NCI-H1092 (cell line): ENCODE data around the gene PRAMEF1.
"Not testable (repeated sequence)": the region's sequence is repeated elsewhere in the genome, so short reads cannot be mapped to it uniquely, and the experiment has no call there.

Source experiments
- DNase-seq: peaks from one replicate; lab custom pipeline; 2025; lab: John Stamatoyannopoulos, UW

The PRAMEF1 gene

GRCh38 chr1:12775443-12775842 lies 15.8 kb upstream of the PRAMEF1 start:
- no peak for DNase-seq

- no peak for DNase-seq
Measured at GRCh38 chr1:12776801-12777557, 14.2 kb upstream of the PRAMEF1 start.

DNA sequence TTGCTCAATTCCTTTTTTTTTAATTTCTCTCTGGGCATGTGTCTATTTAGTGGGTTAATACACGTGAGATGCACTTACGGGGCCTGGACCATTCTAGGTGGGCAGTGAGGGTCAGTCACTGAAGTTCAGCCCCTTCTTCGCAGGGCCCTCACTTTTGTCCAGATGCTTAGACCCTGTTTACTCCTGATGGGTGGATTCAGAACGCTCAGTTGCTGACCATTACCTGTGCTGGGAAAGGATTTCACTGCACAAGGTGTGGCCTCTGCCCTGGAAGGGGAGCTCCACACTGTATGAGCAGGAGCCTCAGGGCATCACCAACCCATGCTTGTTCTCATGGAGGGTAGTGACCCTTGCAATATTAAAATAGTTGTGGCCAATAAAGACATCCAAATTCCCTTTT lies 13.1 kb upstream of the PRAMEF1 start:
- DNase-seq: no peak

GRCh38 chr1:12778907-12779306 lies 12.3 kb upstream of the PRAMEF1 start:
- no peak for DNase-seq

GRCh38 chr1:12781488-12781887 lies 9.7 kb upstream of the PRAMEF1 start:
- DNase-seq: peak; percentile 18

DNA sequence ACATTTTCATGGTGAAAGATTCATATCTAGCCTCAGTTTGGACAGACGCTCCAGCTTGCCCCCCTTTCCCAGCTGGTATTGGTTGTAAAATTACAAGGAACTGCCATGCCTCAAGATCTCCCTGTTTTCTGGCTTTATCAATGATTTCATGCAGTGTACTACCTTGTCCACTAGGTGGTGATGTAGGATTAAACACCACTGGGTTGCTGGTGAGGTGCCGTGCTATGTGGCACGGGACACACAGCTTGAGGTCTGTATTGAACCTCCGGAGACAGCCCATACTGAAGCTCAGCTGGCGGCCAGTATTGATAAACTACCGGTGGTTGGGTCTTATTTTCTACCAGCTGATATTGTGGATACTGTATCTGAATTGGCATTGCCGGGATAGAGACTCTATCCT lies 7.4 kb upstream of the PRAMEF1 start:
- not testable (repeated sequence) for DNase-seq

DNA sequence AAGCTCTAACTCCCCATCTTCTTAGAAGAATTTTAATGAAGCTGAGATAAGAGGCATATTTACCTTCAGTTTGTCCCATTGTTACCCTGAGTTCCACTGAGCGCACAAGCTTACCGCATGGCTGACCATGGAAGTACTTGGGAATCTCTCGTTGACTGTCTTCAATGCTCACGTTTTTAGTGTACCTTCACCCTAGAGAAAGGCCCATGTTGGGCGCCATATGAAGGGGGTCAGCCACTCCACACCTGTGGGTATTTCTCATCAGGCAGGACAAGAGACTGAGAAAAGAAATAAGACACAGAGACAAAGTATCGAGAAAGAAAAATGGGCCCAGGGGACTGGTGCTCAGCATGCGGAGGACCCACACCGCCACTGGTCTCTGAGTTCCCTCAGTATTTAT lies 6.5 kb upstream of the PRAMEF1 start:
- DNase-seq: not testable (repeated sequence)

DNA sequence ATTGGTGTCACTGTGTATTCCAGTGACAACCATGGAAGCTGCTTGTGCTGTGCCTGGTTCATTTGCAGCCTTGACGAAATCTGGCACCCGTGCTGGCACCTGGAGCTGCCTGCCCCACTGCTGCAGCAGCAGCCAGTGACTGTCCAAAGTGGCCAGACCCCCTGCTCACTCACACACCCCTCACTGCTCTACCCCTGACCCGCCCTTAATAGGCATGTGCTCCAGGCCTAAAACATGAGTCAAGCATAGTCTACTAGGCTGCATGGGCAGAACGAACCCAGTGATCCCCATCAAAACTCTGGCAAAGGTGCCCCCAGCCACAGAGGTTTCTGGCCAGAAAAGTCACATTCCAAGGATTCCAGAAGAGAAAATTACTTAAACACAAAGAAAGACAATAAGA lies 7.7 kb downstream of the PRAMEF1 start:
- no peak for DNase-seq

- DNase-seq: no peak
Measured at GRCh38 chr1:12799730-12800129, 8.5 kb downstream of the PRAMEF1 start.

GRCh38 chr1:12809933-12810332 lies 18.7 kb downstream of the PRAMEF1 start:
- DNase-seq: no peak

DNA sequence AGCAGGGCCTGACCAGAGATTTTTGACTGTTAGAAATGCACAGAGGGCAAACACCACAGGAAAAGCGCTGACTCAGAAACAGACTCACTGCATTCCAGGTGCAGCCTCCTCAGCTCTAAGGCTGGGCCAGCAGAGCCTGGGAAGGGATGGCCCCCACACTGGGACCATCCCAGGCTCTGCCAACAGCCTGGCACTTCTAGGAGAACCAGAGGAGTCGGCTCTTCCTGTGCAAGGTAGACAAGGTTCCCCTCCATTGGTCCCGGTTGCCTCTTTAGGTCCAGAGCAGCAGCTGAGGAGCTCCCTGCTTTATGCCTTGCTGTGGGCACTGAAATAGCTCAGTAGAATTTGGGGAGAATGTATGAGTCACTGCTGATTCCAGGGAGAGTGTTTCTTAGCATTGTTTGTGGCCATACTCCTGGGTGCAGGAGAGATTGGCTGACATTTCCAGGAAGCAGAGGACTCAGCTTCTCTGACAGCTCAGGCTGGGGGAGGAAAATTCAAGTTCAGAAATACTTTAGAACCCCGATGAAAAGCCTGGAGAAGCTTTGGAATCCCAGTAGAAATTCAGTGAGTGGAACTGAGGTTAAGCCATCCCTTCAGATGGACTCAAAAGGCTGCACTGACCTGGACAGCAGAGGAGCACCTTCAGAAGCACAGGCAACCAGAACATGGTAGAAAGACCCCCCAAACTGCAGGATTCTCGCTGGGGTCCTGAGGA lies 19.7 kb downstream of the PRAMEF1 start:
- no peak for DNase-seq

- DNase-seq: no peak
Measured at GRCh38 chr1:12811409-12811784, 20.2 kb downstream of the PRAMEF1 start.

DNA sequence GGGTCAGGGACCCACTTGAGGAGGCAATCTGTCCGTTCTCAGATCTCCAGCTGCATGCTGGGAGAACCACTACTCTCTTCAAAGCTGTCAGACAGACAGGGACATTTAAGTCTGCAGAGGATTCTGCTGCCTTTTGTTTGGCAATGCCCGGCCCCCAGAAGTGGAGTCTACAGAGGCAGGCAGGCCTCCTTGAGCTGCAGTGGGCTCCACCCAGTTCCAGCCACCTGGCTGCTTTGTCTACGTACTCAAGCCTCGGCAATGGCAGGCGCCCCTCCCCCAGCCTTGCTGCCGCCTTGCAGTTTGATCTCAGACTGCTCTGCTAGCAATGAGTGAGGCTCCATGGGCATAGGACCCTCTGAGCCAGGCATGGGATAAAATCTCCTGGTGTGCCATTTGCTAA lies 27.9 kb downstream of the PRAMEF1 start:
- not testable (repeated sequence) for DNase-seq

DNA sequence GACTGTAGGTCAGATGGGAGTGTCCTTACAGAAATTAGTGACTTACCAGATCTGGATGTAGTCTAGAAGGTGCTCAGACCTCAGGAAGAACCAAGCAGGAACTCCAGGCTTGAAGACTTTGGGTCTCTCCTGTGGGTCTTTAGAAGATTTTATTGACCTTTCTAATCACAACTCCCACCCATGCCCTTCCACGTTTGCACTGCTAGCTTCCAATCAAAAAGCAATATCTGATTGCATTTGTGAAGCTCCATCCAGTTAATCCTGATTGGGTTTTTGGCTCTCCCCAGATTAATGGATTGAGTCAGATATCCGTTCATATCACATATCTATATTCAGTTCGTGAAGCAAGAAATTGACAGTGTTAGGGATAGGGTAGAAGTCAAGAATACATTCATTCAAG lies 40.1 kb downstream of the PRAMEF1 start, which contains the start of gene PRAMEF11:
Gene PRAMEF11, minus strand, starts transcription at position 101 of the 400 bp plus-strand sequence. CDS start 2,621 bp downstream, outside the sequence.
- not testable (repeated sequence) for DNase-seq

GRCh38 chr1:12833251-12833650 lies 42.1 kb downstream of the PRAMEF1 start:
- not testable (repeated sequence) for DNase-seq
